ENCODE results near the gene FHOD1.

Gene FHOD1

GRCh38 chr16:67264866-67265265, 17.6 kb upstream of the FHOD1 start:
- no peak for DNase-seq
- no peaks in the 10 kb centered on the region for H3K9me3 ChIP-seq (ENCODE audit: control extremely low read depth in 1 of 5, control insufficient read depth in 4 of 5, insufficient read depth in 2 of 5, low read depth in 1 of 5, low read length in 4 of 5)
- H3K36me3 ChIP-seq (ENCODE audit: control insufficient read depth in 4 of 4, insufficient read depth in 4 of 4, low read length in 3 of 4): no peaks in the 10 kb centered on the region
- WGBS (ENCODE audit: insufficient coverage): 98% methylated on average over 5 of the region's 5 CpGs
- CTCF ChIA-PET: interaction anchor here (0.7 to 3.1 kb wide), 10 partner anchors 10 to 199 kb away, joined by 3 to 9 read pairs (median 5); partner anchors contain the start of genes FHOD1 and SLC9A5
- no peak overlapping the region for H3K27ac ChIP-seq (ENCODE audit: insufficient read depth in 1 of 2, low read depth in 1 of 2, low read length in 2 of 2, poor library complexity in 1 of 2, severe bottlenecking in 2 of 2)
- POLR2A ChIA-PET: no interaction called here
- peaks cover 0 to 3% (median 0%) of the 10 kb centered on the region in 5 experiments for H3K27me3 ChIP-seq (replicated peaks in 2 of 5; ENCODE audit: control insufficient read depth in 4 of 5, insufficient read depth in 5 of 5, low read length in 4 of 5)
- peaks cover 0 to 6% (median 0%) of the 10 kb centered on the region in 4 experiments for H3K4me1 ChIP-seq (ENCODE audit: control extremely low read depth in 1 of 4, control insufficient read depth in 4 of 4, insufficient read depth in 4 of 4, low read length in 3 of 4)
- no peak overlapping the region for H3K4me3 ChIP-seq (ENCODE audit: control insufficient read depth in 1 of 7, extremely low read depth in 1 of 7, insufficient read depth in 4 of 7, low read depth in 2 of 7, low read length in 6 of 7)

- Histone ChIP-seq H3K9me3 (ENCODE audit: control extremely low read depth in 1 of 5, control insufficient read depth in 4 of 5, insufficient read depth in 2 of 5, low read depth in 1 of 5, low read length in 4 of 5) (no peaks in the 10 kb centered on the region), H3K4me1 (ENCODE audit: control extremely low read depth in 1 of 4, control insufficient read depth in 4 of 4, insufficient read depth in 4 of 4, low read length in 3 of 4) (peaks cover 0 to 3% (median 0%) of the 10 kb centered on the region in 4 experiments), H3K36me3 (ENCODE audit: control insufficient read depth in 4 of 4, insufficient read depth in 4 of 4, low read length in 3 of 4) (no peaks in the 10 kb centered on the region), H3K27me3 (replicated peaks in 2 of 5; ENCODE audit: control insufficient read depth in 4 of 5, insufficient read depth in 5 of 5, low read length in 4 of 5) (peaks cover 0 to 3% (median 0%) of the 10 kb centered on the region in 5 experiments), H3K4me3 (ENCODE audit: control insufficient read depth in 1 of 7, extremely low read depth in 1 of 7, insufficient read depth in 4 of 7, low read depth in 2 of 7, low read length in 6 of 7) (no peak overlapping the region), H3K27ac (ENCODE audit: insufficient read depth in 1 of 2, low read depth in 1 of 2, low read length in 2 of 2, poor library complexity in 1 of 2, severe bottlenecking in 2 of 2) (no peak overlapping the region)
- CTCF ChIA-PET: interaction anchor here (0.7 to 3.1 kb wide), 11 partner anchors 9 to 164 kb away, joined by 3 to 9 read pairs (median 5); partner anchors contain the start of genes FHOD1 and SLC9A5
- POLR2A ChIA-PET: interaction anchor here (0.5 kb wide), 1 partner anchor 16 kb away, joined by 3 read pairs; no protein-coding TSS in a partner anchor
- 94% methylated on average over 9 of the region's 9 CpGs for WGBS (ENCODE audit: insufficient coverage)
- DNase-seq: peak in 1 of 3 donors; percentile 28
Measured at GRCh38 chr16:67264277-67264676, 17.0 kb upstream of the FHOD1 start.

GRCh38 chr16:67263201-67263600, 15.9 kb upstream of the FHOD1 start:
- H3K27me3 ChIP-seq (replicated peaks in 2 of 5; ENCODE audit: control insufficient read depth in 4 of 5, insufficient read depth in 5 of 5, low read length in 4 of 5): peaks cover 0 to 3% (median 0%) of the 10 kb centered on the region in 5 experiments
- no peak overlapping the region for H3K27ac ChIP-seq (ENCODE audit: insufficient read depth in 1 of 2, low read depth in 1 of 2, low read length in 2 of 2, poor library complexity in 1 of 2, severe bottlenecking in 2 of 2)
- 97% methylated on average over 3 of the region's 3 CpGs for whole genome bisulfite sequencing (ENCODE audit: insufficient coverage)
- no peak for DNase-seq
- no peaks in the 10 kb centered on the region for H3K36me3 ChIP-seq (ENCODE audit: control insufficient read depth in 4 of 4, insufficient read depth in 4 of 4, low read length in 3 of 4)
- ChIA-PET POLR2A (no interaction called here), CTCF (interaction anchor here (1.1 to 3.1 kb wide), 8 partner anchors 11 to 165 kb away, joined by 3 to 9 read pairs (median 5); partner anchors contain the start of genes FHOD1 and SLC9A5)
- H3K4me1 ChIP-seq (ENCODE audit: control extremely low read depth in 1 of 4, control insufficient read depth in 4 of 4, insufficient read depth in 4 of 4, low read length in 3 of 4): peaks cover 0 to 3% (median 0%) of the 10 kb centered on the region in 4 experiments
- no peaks in the 10 kb centered on the region for H3K9me3 ChIP-seq (ENCODE audit: control extremely low read depth in 1 of 5, control insufficient read depth in 4 of 5, insufficient read depth in 2 of 5, low read depth in 1 of 5, low read length in 4 of 5)
- H3K4me3 ChIP-seq (ENCODE audit: control insufficient read depth in 1 of 7, extremely low read depth in 1 of 7, insufficient read depth in 4 of 7, low read depth in 2 of 7, low read length in 6 of 7): no peak overlapping the region

- Histone ChIP-seq H3K4me3 (ENCODE audit: control insufficient read depth in 1 of 7, extremely low read depth in 1 of 7, insufficient read depth in 4 of 7, low read depth in 2 of 7, low read length in 6 of 7) (no peak overlapping the region), H3K27me3 (replicated peaks in 2 of 5; ENCODE audit: control insufficient read depth in 4 of 5, insufficient read depth in 5 of 5, low read length in 4 of 5) (peaks cover 0 to 3% (median 0%) of the 10 kb centered on the region in 5 experiments), H3K27ac (ENCODE audit: insufficient read depth in 1 of 2, low read depth in 1 of 2, low read length in 2 of 2, poor library complexity in 1 of 2, severe bottlenecking in 2 of 2) (no peak overlapping the region), H3K36me3 (ENCODE audit: control insufficient read depth in 4 of 4, insufficient read depth in 4 of 4, low read length in 3 of 4) (no peaks in the 10 kb centered on the region), H3K4me1 (ENCODE audit: control extremely low read depth in 1 of 4, control insufficient read depth in 4 of 4, insufficient read depth in 4 of 4, low read length in 3 of 4) (peaks cover 0 to 3% (median 0%) of the 10 kb centered on the region in 4 experiments), H3K9me3 (ENCODE audit: control extremely low read depth in 1 of 5, control insufficient read depth in 4 of 5, insufficient read depth in 2 of 5, low read depth in 1 of 5, low read length in 4 of 5) (no peaks in the 10 kb centered on the region)
- POLR2A ChIA-PET: no interaction called here
- peak; percentile 63 to 83 (median 80) for DNase-seq
- 70% methylated on average over 4 of the region's 4 CpGs for WGBS (ENCODE audit: insufficient coverage)
- CTCF ChIA-PET: interaction anchor here (0.8 to 1.9 kb wide), 42 partner anchors 8 to 207 kb away, joined by 3 to 25 read pairs (median 4); partner anchors contain the start of genes FHOD1, KCTD19, LRRC36 and SLC9A5
Measured at GRCh38 chr16:67260426-67261063, 13.3 kb upstream of the FHOD1 start.

- ChIA-PET CTCF (interaction anchor here (0.7 to 1.9 kb wide), 22 partner anchors 9 to 206 kb away, joined by 3 to 25 read pairs (median 5); partner anchors contain the start of genes FHOD1, SLC9A5 and TMEM208), POLR2A (no interaction called here)
- Histone ChIP-seq H3K9me3 (ENCODE audit: control extremely low read depth in 1 of 5, control insufficient read depth in 4 of 5, insufficient read depth in 2 of 5, low read depth in 1 of 5, low read length in 4 of 5) (no peaks in the 10 kb centered on the region), H3K36me3 (ENCODE audit: control insufficient read depth in 4 of 4, insufficient read depth in 4 of 4, low read length in 3 of 4) (no peaks in the 10 kb centered on the region), H3K27ac (ENCODE audit: insufficient read depth in 1 of 2, low read depth in 1 of 2, low read length in 2 of 2, poor library complexity in 1 of 2, severe bottlenecking in 2 of 2) (no peak overlapping the region), H3K4me1 (ENCODE audit: control extremely low read depth in 1 of 4, control insufficient read depth in 4 of 4, insufficient read depth in 4 of 4, low read length in 3 of 4) (peaks cover 0 to 3% (median 0%) of the 10 kb centered on the region in 4 experiments), H3K4me3 (ENCODE audit: control insufficient read depth in 1 of 7, extremely low read depth in 1 of 7, insufficient read depth in 4 of 7, low read depth in 2 of 7, low read length in 6 of 7) (no peak overlapping the region), H3K27me3 (replicated peaks in 2 of 5; ENCODE audit: control insufficient read depth in 4 of 5, insufficient read depth in 5 of 5, low read length in 4 of 5) (peaks cover 0 to 3% (median 0%) of the 10 kb centered on the region in 5 experiments)
- no peak for DNase-seq
- 97% methylated on average over 11 of the region's 12 CpGs for WGBS (ENCODE audit: insufficient coverage)
Measured at GRCh38 chr16:67259705-67260104, 12.4 kb upstream of the FHOD1 start.

- no peaks in the 10 kb centered on the region for H3K36me3 ChIP-seq (ENCODE audit: control insufficient read depth in 4 of 4, insufficient read depth in 4 of 4, low read length in 3 of 4)
- no peaks in the 10 kb centered on the region for H3K9me3 ChIP-seq (ENCODE audit: control extremely low read depth in 1 of 5, control insufficient read depth in 4 of 5, insufficient read depth in 2 of 5, low read depth in 1 of 5, low read length in 4 of 5)
- ChIA-PET POLR2A (interaction anchor here (0.7 to 0.8 kb wide), 2 partner anchors 10 to 273 kb away, joined by 3 read pairs; no protein-coding TSS in a partner anchor), CTCF (interaction anchor here (1.0 to 1.8 kb wide), 4 partner anchors 9 to 124 kb away, joined by 3 to 15 read pairs (median 3); partner anchors contain the start of gene SLC9A5)
- no peak for DNase-seq
- H3K4me1 ChIP-seq (ENCODE audit: control extremely low read depth in 1 of 4, control insufficient read depth in 4 of 4, insufficient read depth in 4 of 4, low read length in 3 of 4): peaks cover 0 to 3% (median 0%) of the 10 kb centered on the region in 4 experiments
- WGBS (ENCODE audit: insufficient coverage): 100% methylated on average over 11 of the region's 11 CpGs
- H3K4me3 ChIP-seq (ENCODE audit: control insufficient read depth in 1 of 7, extremely low read depth in 1 of 7, insufficient read depth in 4 of 7, low read depth in 2 of 7, low read length in 6 of 7): no peak overlapping the region
- H3K27ac ChIP-seq (ENCODE audit: insufficient read depth in 1 of 2, low read depth in 1 of 2, low read length in 2 of 2, poor library complexity in 1 of 2, severe bottlenecking in 2 of 2): no peak overlapping the region
- no peaks in the 10 kb centered on the region for H3K27me3 ChIP-seq (replicated peaks in 2 of 5; ENCODE audit: control insufficient read depth in 4 of 5, insufficient read depth in 5 of 5, low read length in 4 of 5)
Measured at GRCh38 chr16:67258161-67258835, 11.0 kb upstream of the FHOD1 start.

Measured in common myeloid progenitor, CD34-positive (primary cell).